NOMO-1 treated with DMSO at 0.1 percent for 48 hours (cell line): ENCODE results near the gene GLT8D2.

Experiments
- DNase-seq: peaks from one replicate; lab custom pipeline; 2025; ENCODE audit not compliant: unreplicated experiment; lab: John Stamatoyannopoulos, UW

Gene GLT8D2

GRCh38 chr12:103955811-103956508 lies 94.0 kb downstream of the GLT8D2 start:
- DNase-seq = no peak

GRCh38 chr12:103952497-103952896 lies 97.5 kb downstream of the GLT8D2 start:
- no peak for DNase-seq

GRCh38 chr12:103948746-103949406 lies 101.1 kb downstream of the GLT8D2 start:
- DNase-seq = no peak

- DNase-seq = no peak
These were observed 102.0 kb downstream of the GLT8D2 start for GRCh38 chr12:103947871-103948555.

- DNase-seq = no peak
These were observed 105.0 kb downstream of the GLT8D2 start for GRCh38 chr12:103944964-103945363.
